Measurements from ENCODE around the gene MPPED2.

MPPED2 gene

DNA sequence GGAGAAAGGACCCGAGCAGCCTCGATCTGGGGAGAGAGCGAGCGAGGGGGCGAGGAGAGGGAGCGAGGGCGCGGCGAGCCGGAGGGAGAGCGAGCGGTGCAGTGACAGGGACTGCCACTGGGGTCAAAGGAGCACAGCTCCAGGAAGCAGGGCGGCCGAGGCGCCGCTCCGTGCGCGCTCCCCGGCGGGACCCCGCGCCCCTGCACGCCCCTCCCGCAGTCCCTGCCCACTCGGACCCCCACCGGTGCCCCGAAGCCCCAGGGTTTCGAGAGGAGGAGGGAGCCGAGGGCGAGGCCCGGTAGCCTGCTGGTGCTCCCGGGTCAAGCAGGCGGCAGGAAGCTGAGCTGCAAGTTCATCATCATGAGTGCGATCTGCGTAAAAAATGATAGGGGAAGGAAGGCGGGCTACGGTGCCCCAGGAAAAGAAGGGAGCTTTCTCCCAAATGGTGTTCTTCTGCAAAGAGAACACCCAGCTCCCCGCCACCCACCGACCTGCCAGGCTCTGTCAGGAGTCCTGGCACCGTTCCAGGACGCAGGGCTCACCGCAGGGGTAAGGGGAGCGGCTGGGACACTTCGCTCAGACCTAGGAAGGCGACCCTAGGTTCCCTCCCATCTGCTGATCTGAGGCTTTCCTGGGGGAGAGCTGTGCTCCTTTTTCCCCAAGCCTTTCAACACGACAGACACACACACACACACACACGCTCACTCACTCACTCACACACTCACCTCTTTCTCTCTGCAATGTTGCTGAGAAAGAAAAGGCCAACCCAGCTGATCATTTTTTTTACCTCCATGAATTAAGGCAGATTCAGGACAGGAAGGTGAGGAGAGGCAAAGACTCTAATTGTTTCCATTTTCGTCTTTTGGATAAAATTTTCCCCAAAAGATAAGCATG lies at the start of gene MPPED2:
Gene MPPED2, minus strand, starts transcription at position 103 of the 894 bp plus-strand sequence. CDS start 5,980 bp downstream, outside the sequence.
- no peaks in the 10 kb centered on the region for H3K79me2 ChIP-seq (ENCODE audit: insufficient read depth, low read length)
- H3K27ac ChIP-seq (ENCODE audit: low read length) = no peak within 1 kb of the TSS
- H3K4me2 ChIP-seq (ENCODE audit: insufficient read depth, low read length) = no peak within 1 kb of the TSS
- ATAC-seq (ENCODE audit: insufficient read depth, low read depth) (no peak), DNase-seq (no peak)
- no peaks in the 10 kb centered on the region for H3K9me3 ChIP-seq (ENCODE audit: insufficient read depth, low read length, severe bottlenecking)
- H3K9ac ChIP-seq (ENCODE audit: low read depth, low read length) = no peak within 1 kb of the TSS
- no peaks in the 10 kb centered on the region for H3K4me1 ChIP-seq (ENCODE audit: insufficient read depth, low read length)
- no peak within 1 kb of the TSS for H2AFZ ChIP-seq (ENCODE audit: low read depth, low read length)
- no peaks in the 10 kb centered on the region for H3K27me3 ChIP-seq (ENCODE audit: insufficient read depth, low read length, poor library complexity)
- no peaks in the 10 kb centered on the region for H3K36me3 ChIP-seq (ENCODE audit: insufficient read depth, low read length)
- TF ChIP-seq, protein P1, sequence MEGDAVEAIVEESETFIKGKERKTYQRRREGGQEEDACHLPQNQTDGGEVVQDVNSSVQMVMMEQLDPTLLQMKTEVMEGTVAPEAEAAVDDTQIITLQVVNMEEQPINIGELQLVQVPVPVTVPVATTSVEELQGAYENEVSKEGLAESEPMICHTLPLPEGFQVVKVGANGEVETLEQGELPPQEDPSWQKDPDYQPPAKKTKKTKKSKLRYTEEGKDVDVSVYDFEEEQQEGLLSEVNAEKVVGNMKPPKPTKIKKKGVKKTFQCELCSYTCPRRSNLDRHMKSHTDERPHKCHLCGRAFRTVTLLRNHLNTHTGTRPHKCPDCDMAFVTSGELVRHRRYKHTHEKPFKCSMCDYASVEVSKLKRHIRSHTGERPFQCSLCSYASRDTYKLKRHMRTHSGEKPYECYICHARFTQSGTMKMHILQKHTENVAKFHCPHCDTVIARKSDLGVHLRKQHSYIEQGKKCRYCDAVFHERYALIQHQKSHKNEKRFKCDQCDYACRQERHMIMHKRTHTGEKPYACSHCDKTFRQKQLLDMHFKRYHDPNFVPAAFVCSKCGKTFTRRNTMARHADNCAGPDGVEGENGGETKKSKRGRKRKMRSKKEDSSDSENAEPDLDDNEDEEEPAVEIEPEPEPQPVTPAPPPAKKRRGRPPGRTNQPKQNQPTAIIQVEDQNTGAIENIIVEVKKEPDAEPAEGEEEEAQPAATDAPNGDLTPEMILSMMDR (IDR thresholded peaks at IDR 0.05; ENCODE audit: borderline replicate concordance, extremely low read depth, low read length, poor library complexity, severe bottlenecking) = no peak
- no peak for TF ChIP-seq EZH2 (IDR thresholded peaks at IDR 0.05; ENCODE audit: borderline replicate concordance, low read depth, low read length, severe bottlenecking)
- no peaks in the 10 kb centered on the region for H4K20me1 ChIP-seq (ENCODE audit: insufficient read depth, low read length)
- H3K4me3 ChIP-seq (ENCODE audit: low read depth in 1 of 2, low read length in 2 of 2) = no peak within 1 kb of the TSS

GRCh38 chr11:30635401-30635989 lies 49.3 kb upstream of the MPPED2 start:
- Histone ChIP-seq H4K20me1 (ENCODE audit: insufficient read depth, low read length) (no peaks in the 10 kb centered on the region), H3K4me1 (ENCODE audit: insufficient read depth, low read length) (no peaks in the 10 kb centered on the region), H3K9ac (ENCODE audit: low read depth, low read length) (no peak overlapping the region), H3K4me2 (ENCODE audit: insufficient read depth, low read length) (no peak overlapping the region), H3K4me3 (ENCODE audit: low read depth in 1 of 2, low read length in 2 of 2) (no peak overlapping the region), H2AFZ (ENCODE audit: low read depth, low read length) (no peak overlapping the region), H3K9me3 (ENCODE audit: insufficient read depth, low read length, severe bottlenecking) (no peaks in the 10 kb centered on the region), H3K27me3 (ENCODE audit: insufficient read depth, low read length, poor library complexity) (no peaks in the 10 kb centered on the region), H3K79me2 (ENCODE audit: insufficient read depth, low read length) (no peaks in the 10 kb centered on the region), H3K27ac (ENCODE audit: low read length) (no peak overlapping the region), H3K36me3 (ENCODE audit: insufficient read depth, low read length) (no peaks in the 10 kb centered on the region)
- ATAC-seq (ENCODE audit: insufficient read depth, low read depth) = no peak
- no peak for DNase-seq
- TF ChIP-seq, protein P1 (IDR thresholded peaks at IDR 0.05; ENCODE audit: borderline replicate concordance, extremely low read depth, low read length, poor library complexity, severe bottlenecking) = no peak
- no peak for TF ChIP-seq EZH2 (IDR thresholded peaks at IDR 0.05; ENCODE audit: borderline replicate concordance, low read depth, low read length, severe bottlenecking)

- no peak for ATAC-seq (ENCODE audit: insufficient read depth, low read depth)
- Histone ChIP-seq H4K20me1 (ENCODE audit: insufficient read depth, low read length) (no peaks in the 10 kb centered on the region), H3K27ac (ENCODE audit: low read length) (no peak overlapping the region), H3K79me2 (ENCODE audit: insufficient read depth, low read length) (no peaks in the 10 kb centered on the region), H2AFZ (ENCODE audit: low read depth, low read length) (no peak overlapping the region), H3K36me3 (ENCODE audit: insufficient read depth, low read length) (no peaks in the 10 kb centered on the region), H3K4me1 (ENCODE audit: insufficient read depth, low read length) (no peaks in the 10 kb centered on the region), H3K9ac (ENCODE audit: low read depth, low read length) (no peak overlapping the region), H3K4me3 (ENCODE audit: low read depth in 1 of 2, low read length in 2 of 2) (no peak overlapping the region), H3K9me3 (ENCODE audit: insufficient read depth, low read length, severe bottlenecking) (no peaks in the 10 kb centered on the region), H3K27me3 (ENCODE audit: insufficient read depth, low read length, poor library complexity) (no peaks in the 10 kb centered on the region), H3K4me2 (ENCODE audit: insufficient read depth, low read length) (no peak overlapping the region)
- DNase-seq = no peak
- no peak for TF ChIP-seq EZH2 (IDR thresholded peaks at IDR 0.05; ENCODE audit: borderline replicate concordance, low read depth, low read length, severe bottlenecking)
- TF ChIP-seq, protein P1 (IDR thresholded peaks at IDR 0.05; ENCODE audit: borderline replicate concordance, extremely low read depth, low read length, poor library complexity, severe bottlenecking) = no peak
Measured at GRCh38 chr11:30631148-30631547, 45.0 kb upstream of the MPPED2 start.

Measured in DND-41 (cell line).